GM12874 (cell line): ENCODE data around the gene ZNF280B.

Experiments
- CTCF ChIP-seq: IDR thresholded peaks from 2 replicates; pipeline ENCODE4 v1.5.1; 2011; ENCODE audit warnings: low read depth, mild to moderate bottlenecking, control low read depth, low read length, moderate library complexity; ENCODE audit not compliant: insufficient read depth

The ZNF280B gene

GRCh38 chr22:22462813-22463567, 45.6 kb downstream of the ZNF280B start:
- peak; percentile 24; the same call in 1 of the 2 replicates for TF ChIP-seq CTCF

GRCh38 chr22:22461583-22461982, 47.0 kb downstream of the ZNF280B start:
- no peak for TF ChIP-seq CTCF

- TF ChIP-seq CTCF = no peak
These were observed 47.4 kb downstream of the ZNF280B start for GRCh38 chr22:22461111-22461510.

GRCh38 chr22:22460635-22461034, 47.9 kb downstream of the ZNF280B start:
- TF ChIP-seq CTCF = 0 out of 2 replicates have a peak, but pooled peaks have one; percentile 21

- no peak for TF ChIP-seq CTCF
These were observed 48.5 kb downstream of the ZNF280B start for GRCh38 chr22:22460060-22460459.

GRCh38 chr22:22458896-22459588, 49.5 kb downstream of the ZNF280B start:
- TF ChIP-seq CTCF = no peak

- TF ChIP-seq CTCF = no peak
These were observed 50.2 kb downstream of the ZNF280B start for GRCh38 chr22:22458387-22458786.
